ENCODE measurements around the gene MINAR1.
"Not testable (repeated sequence)": the region's sequence is repeated elsewhere in the genome, so short reads cannot be mapped to it uniquely, and the experiment has no call there.

The MINAR1 gene

DNA sequence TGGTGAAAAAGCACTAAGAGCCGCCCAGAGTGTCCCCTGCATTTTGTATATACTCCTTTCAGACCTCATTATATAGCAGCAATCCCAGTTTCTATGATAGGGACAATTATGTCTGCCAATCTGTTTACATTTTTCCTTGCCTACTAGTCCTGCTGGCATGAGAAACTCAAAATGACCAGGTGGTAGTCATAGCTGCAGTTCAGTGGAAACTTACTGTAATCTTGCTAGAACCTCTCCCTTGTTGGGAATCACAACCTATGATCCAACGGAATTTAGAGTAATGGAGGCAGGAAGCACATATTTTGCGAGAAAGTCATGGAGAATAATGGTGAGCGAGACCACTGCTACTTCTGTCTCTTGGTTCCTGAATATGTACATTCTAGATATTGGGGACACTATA lies 28.6 kb upstream of the MINAR1 start:
- H3K4me1 ChIP-seq = no peaks in the 10 kb centered on the region
- H3K27me3 ChIP-seq = no peaks in the 10 kb centered on the region
- no peaks in the 10 kb centered on the region for H4K20me1 ChIP-seq
- H3K27ac ChIP-seq = no peak overlapping the region
- no peaks in the 10 kb centered on the region for H3K9me3 ChIP-seq (replicated peaks in 1 of 11)
- no peak for TF ChIP-seq Cebpa-rat (IDR thresholded peaks at IDR 0.05)
- no peak overlapping the region for H3K4me3 ChIP-seq
- H3K9ac ChIP-seq = no peak overlapping the region
- H3K36me3 ChIP-seq = no peaks in the 10 kb centered on the region; a peak in 2 of 22 replicates
- no peak overlapping the region for H3K4me2 ChIP-seq

DNA sequence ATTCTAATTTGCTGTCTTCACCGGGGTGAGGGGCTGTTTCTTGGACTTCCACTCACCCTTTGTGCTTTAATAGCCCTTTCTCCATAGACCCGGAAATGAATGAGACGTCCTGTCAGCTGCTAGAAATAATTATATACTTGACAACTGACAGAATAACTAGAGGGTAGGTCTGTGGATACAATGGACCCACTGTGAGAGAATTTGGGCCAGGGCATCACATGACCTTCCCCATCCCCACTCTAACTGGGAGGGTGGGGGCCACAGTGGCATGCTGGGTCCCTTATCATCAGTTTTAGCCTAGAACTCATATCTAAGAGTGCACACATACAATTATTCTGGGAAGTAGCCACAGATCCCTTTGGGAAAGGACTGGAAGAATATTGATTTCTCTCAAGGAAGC lies 25.9 kb upstream of the MINAR1 start:
- no peaks in the 10 kb centered on the region for H4K20me1 ChIP-seq
- TF ChIP-seq Cebpa-rat (IDR thresholded peaks at IDR 0.05) = no peak

DNA sequence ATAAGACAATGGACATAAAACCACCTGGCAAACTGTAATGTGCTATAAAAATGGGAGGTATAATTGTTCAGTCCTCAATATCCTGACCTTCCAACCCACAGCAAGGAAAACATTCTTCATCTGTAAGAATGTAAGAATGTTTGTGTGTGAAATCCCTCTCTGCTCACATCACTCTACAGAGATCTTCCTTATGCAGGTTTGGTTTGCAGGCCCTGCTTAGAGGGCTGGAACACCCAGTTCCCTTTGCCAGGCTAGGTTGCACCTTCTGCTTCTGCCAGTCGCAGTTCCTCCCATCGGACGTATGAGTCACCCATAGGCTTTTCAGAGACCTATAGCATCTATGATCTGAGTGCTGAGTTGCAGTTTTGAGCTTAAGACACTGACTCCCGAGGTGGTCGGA lies 24.1 kb upstream of the MINAR1 start:
- no peak overlapping the region for H3K4me2 ChIP-seq
- H3K27me3 ChIP-seq = no peaks in the 10 kb centered on the region
- TF ChIP-seq Cebpa-rat (IDR thresholded peaks at IDR 0.05) = no peak
- no peaks in the 10 kb centered on the region for H4K20me1 ChIP-seq
- no peak overlapping the region for H3K9ac ChIP-seq
- peaks cover 0 to 8% (median 5%) of the 10 kb centered on the region in 11 experiments; a peak in 3 of 22 replicates for H3K36me3 ChIP-seq
- no peak overlapping the region for H3K4me3 ChIP-seq
- no peaks in the 10 kb centered on the region for H3K9me3 ChIP-seq (replicated peaks in 1 of 11)
- H3K4me1 ChIP-seq = peaks cover 9 to 19% (median 16%) of the 10 kb centered on the region in 10 experiments; a peak in 17 of 20 replicates
- no peak overlapping the region for H3K27ac ChIP-seq

More for the DNA sequence above, 25.9 kb upstream of the MINAR1 start:
- H3K27ac ChIP-seq = no peak overlapping the region
- H3K36me3 ChIP-seq = no peaks in the 10 kb centered on the region
- no peak overlapping the region for H3K4me2 ChIP-seq
- H3K4me3 ChIP-seq = no peak overlapping the region
- no peaks in the 10 kb centered on the region for H3K27me3 ChIP-seq
- H3K4me1 ChIP-seq = peaks cover 2 to 6% (median 3%) of the 10 kb centered on the region in 10 experiments; a peak in 16 of 20 replicates
- no peak overlapping the region for H3K9ac ChIP-seq
- H3K9me3 ChIP-seq (replicated peaks in 1 of 11) = no peaks in the 10 kb centered on the region

DNA sequence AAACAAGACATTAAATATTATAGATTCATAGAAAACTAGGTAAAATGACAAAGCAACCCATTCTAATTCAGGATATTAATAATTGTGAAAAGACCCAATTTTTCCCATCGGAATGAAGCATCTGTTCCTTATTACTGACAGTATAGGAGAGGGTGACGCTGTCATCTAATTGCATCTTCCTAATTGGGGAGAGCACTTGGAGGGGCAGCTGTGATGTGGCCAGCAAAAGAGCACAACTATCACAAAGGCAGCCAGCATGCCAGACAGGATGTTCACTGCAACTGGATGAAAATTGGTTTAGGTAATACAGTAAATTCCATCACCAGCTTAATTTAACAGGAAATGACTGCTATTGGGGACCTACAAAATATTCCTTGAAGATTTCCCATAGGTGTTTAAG lies 21.9 kb upstream of the MINAR1 start:
- Histone ChIP-seq H3K9me3 (replicated peaks in 1 of 11) (no peaks in the 10 kb centered on the region), H3K4me3 (no peak overlapping the region), H3K27me3 (no peaks in the 10 kb centered on the region), H3K27ac (no peak overlapping the region), H3K36me3 (peaks cover 0 to 12% (median 5%) of the 10 kb centered on the region in 11 experiments; a peak in 3 of 22 replicates), H4K20me1 (no peaks in the 10 kb centered on the region), H3K9ac (no peak overlapping the region), H3K4me2 (no peak overlapping the region), H3K4me1 (peaks cover 9 to 19% (median 16%) of the 10 kb centered on the region in 10 experiments; a peak in 17 of 20 replicates)
- no peak for TF ChIP-seq Cebpa-rat (IDR thresholded peaks at IDR 0.05)

DNA sequence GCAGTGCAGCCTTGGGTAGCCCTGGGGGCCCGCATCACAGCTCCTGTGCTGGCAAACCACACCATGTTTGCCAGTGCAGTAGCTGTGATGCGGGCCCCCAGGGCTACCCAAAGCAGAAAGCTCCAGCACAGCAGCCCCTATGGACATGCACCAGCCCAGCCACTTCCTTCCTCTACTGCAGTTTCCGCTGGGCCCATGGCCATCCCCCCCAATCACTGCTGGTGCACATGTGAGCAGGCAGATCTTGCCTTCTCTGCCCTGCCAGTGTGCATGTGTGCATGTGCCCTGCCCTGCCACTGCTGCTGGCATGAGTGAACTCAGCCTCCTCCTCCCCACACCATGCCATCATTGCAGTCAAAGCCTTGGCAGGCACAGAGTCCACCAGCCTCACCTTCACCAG lies 20.1 kb upstream of the MINAR1 start:
- Histone ChIP-seq H4K20me1 (no peaks in the 10 kb centered on the region), H3K9ac (no peak overlapping the region), H3K4me2 (peak overlapping the region in 10 of 11 experiments; percentile 9 to 73 (median 58); a peak in 18 of 22 replicates), H3K27me3 (no peaks in the 10 kb centered on the region), H3K4me1 (peaks cover 9 to 19% (median 16%) of the 10 kb centered on the region in 10 experiments; a peak in 17 of 20 replicates), H3K27ac (no peak overlapping the region), H3K4me3 (no peak overlapping the region), H3K9me3 (replicated peaks in 1 of 11) (no peaks in the 10 kb centered on the region), H3K36me3 (peaks cover 0 to 12% (median 5%) of the 10 kb centered on the region in 11 experiments; a peak in 3 of 22 replicates)
- no peak for TF ChIP-seq Cebpa-rat (IDR thresholded peaks at IDR 0.05)

DNA sequence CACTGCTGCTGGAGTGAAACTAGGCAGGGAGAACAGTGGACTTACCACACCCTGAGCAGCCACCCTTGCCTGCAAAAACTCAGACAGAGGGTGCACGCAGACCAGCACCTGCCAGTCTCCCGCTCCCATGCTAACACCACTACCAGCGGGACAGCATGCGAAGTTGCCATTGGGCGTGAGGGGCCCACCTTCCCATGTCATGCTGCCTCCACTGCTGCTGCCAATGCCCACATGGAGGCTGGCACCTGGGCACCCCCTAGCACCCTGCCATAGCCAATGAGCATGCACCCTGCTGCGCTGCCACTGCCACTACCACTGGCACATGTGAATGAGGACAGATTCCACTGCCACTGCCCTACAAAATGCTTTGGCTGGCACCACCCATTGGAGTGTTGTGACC lies 19.7 kb upstream of the MINAR1 start:
- Histone ChIP-seq H3K4me1 (peaks cover 9 to 19% (median 16%) of the 10 kb centered on the region in 10 experiments; a peak in 17 of 20 replicates), H3K36me3 (peaks cover 0 to 12% (median 5%) of the 10 kb centered on the region in 11 experiments; a peak in 3 of 22 replicates), H3K27ac (no peak overlapping the region), H3K9ac (no peak overlapping the region), H3K4me3 (no peak overlapping the region), H4K20me1 (no peaks in the 10 kb centered on the region), H3K27me3 (no peaks in the 10 kb centered on the region), H3K9me3 (replicated peaks in 1 of 11) (no peaks in the 10 kb centered on the region), H3K4me2 (peak overlapping the region in 9 of 11 experiments; percentile 41 to 73 (median 59); a peak in 17 of 22 replicates)
- TF ChIP-seq Cebpa-rat (IDR thresholded peaks at IDR 0.05) = no peak

DNA sequence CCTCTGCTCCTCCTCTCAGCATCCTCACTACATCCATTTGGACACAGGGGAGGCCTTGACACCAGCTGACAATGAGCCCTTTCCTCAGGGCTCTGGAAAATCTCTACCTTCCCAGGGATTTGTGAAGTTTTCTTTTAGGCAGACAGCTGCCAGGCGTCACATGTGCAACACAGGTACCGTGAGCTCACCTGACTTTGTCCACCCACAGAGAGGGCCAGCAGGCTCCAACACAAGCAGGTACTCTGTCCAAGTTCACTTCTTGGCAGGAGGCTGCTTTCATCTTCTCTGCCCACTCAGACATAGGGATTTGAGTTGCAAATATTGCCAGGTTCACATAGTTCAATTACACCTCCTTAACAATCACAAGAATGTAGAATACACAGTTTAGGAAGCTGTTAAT lies 15.3 kb upstream of the MINAR1 start:
- Histone ChIP-seq H3K27me3 (no peaks in the 10 kb centered on the region), H3K4me2 (no peak overlapping the region), H3K27ac (no peak overlapping the region), H4K20me1 (no peaks in the 10 kb centered on the region), H3K4me1 (peaks cover 0 to 8% (median 5%) of the 10 kb centered on the region in 10 experiments; a peak in 15 of 20 replicates), H3K36me3 (peaks cover 0 to 12% (median 5%) of the 10 kb centered on the region in 11 experiments; a peak in 3 of 22 replicates), H3K9me3 (replicated peaks in 1 of 11) (no peaks in the 10 kb centered on the region), H3K9ac (no peak overlapping the region), H3K4me3 (no peak overlapping the region)
- no peak for TF ChIP-seq Cebpa-rat (IDR thresholded peaks at IDR 0.05)

DNA sequence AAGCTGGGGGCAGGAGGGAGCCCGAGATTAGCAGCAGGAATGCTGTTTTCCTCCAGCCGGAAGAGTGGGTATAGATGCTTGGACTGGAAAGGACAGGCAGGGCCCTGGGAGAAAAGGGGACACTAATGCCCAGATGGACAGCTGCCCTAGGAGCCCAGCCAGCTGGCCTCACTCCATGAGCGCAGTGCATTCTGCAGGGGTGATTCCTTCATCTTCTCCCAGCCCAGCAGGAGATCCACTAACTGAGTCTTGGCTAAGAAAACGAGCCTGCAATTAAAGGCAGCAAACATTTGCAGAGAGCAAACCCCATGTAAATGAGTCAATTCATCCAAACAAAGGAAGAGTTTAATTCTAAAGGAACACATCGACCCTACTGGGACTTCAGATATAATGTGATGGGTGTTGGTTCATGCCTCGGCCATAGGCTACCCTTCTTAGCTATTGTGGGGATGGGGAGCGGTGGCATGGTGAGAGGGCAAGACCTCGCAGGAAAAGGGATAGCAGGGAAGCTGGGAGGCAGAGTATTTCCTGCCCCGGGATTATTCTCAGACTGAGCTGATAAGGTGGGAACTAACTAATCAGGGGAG lies 13.3 kb upstream of the MINAR1 start:
- Histone ChIP-seq H3K4me1 (no peaks in the 10 kb centered on the region), H3K27me3 (no peaks in the 10 kb centered on the region), H3K4me2 (no peak overlapping the region), H3K9me3 (replicated peaks in 1 of 11) (no peaks in the 10 kb centered on the region), H3K27ac (no peak overlapping the region), H3K4me3 (no peak overlapping the region), H4K20me1 (no peaks in the 10 kb centered on the region), H3K36me3 (no peaks in the 10 kb centered on the region), H3K9ac (no peak overlapping the region)
- TF ChIP-seq Cebpa-rat (IDR thresholded peaks at IDR 0.05) = no peak

DNA sequence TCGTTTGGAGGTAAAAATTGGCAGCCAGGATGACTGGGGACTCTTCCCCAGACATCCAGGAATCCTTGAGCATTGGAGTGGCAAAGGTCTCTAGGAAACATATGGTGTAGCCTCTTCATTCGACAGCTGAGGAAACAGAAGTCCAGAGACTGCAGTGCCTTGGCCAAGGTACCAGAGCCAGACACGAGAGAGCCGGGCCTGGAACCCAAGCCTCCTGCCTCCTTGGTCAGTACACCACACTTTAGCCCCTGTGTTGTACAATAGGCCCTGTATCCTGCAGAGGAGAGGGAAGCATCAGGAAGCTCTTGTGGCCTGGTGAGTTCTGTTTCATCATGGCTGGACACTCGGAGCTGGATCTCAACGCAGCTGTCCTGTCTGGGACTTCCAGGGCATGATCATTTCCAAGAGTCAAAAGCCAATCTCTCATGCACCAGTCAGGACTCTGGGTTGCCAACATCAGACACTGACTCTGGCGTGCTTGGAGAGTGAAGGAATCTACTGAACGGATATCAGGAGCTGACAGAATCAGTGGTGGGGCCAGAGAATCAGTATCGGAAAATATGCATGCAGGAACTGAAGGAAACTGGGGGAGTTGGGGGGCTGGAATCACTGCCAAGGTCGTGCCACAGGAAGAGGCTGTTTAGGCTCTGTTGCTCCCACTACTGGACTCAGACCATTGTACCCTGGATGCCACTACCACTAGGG lies 6.4 kb upstream of the MINAR1 start:
- Histone ChIP-seq H3K4me1 (peaks cover 10 to 14% (median 12%) of the 10 kb centered on the region in 10 experiments; a peak in 19 of 20 replicates), H4K20me1 (no peaks in the 10 kb centered on the region), H3K27me3 (peaks cover 13 to 24% (median 16%) of the 10 kb centered on the region in 11 experiments; a peak in 21 of 22 replicates), H3K4me2 (no peak overlapping the region), H3K36me3 (no peaks in the 10 kb centered on the region), H3K9ac (no peak overlapping the region), H3K4me3 (no peak overlapping the region), H3K9me3 (replicated peaks in 1 of 11) (peaks cover 0 to 5% (median 0%) of the 10 kb centered on the region in 11 experiments; a peak in 2 of 22 replicates), H3K27ac (no peak overlapping the region)
- no peak for TF ChIP-seq Cebpa-rat (IDR thresholded peaks at IDR 0.05)

DNA sequence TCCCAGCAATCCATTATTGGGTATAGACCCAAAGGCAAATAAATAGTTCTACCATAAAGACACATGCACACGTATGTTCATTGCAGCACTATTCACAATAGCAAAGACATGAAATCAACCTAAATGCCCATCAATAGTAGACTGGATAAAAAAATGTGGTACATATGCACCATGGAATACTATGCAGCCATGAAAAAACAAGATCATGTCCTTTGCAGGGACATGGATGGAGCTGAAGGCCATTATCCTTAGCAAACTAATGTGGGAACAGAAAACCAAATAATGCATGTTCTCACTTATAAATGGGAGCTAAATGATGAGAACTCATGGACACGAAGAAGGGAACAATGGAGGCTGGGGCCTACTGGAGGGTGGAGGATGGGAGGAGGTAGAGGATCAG lies 5.2 kb upstream of the MINAR1 start:
- H3K4me2 ChIP-seq, H3K4me3 ChIP-seq, H3K27ac ChIP-seq: not testable (repeated sequence)

More for the DNA sequence above, 5.2 kb upstream of the MINAR1 start:
- H3K36me3 ChIP-seq, H4K20me1 ChIP-seq, H3K9ac ChIP-seq: not testable (repeated sequence)
- peaks cover 25 to 35% (median 28%) of the 10 kb centered on the region in 11 experiments for H3K27me3 ChIP-seq
- H3K9me3 ChIP-seq (replicated peaks in 1 of 11) = peaks cover 0 to 11% (median 4%) of the 10 kb centered on the region in 11 experiments; a peak in 15 of 22 replicates
- H3K4me1 ChIP-seq = peaks cover 16 to 24% (median 19%) of the 10 kb centered on the region in 10 experiments; a peak in 19 of 20 replicates
